Peyer's patch (tissue), 4 donors: ENCODE results near the gene SRRM3. TPM values are rescaled to one million over a fixed set of nuclear protein-coding genes. Genes with fewer than 3 reads are reported as not detected.

ENCODE experiments used
- DNase-seq, 3 donors: peaks; one replicate each; pipeline ENCODE4 v3.0.0-alpha.2; 2017 to 2019
- H3K27ac ChIP-seq, 4 donors: fragments of 200-600 bp; sonication (generic); one replicate each; pipeline ENCODE4 v1.5.1; 2016 to 2019
- H3K27me3 ChIP-seq, 2 donors: fragments of 200-600 bp; sonication (generic); one replicate each; pipeline ENCODE4 v1.5.1; 2019
- H3K36me3 ChIP-seq, 3 donors: fragments of 200-600 bp; sonication (generic); one replicate each; pipeline ENCODE4 v1.5.1; 2016 to 2019
- H3K4me1 ChIP-seq, 4 donors: fragments of 200-600 bp; sonication (generic); one replicate each; pipeline ENCODE4 v1.5.1; 2016 to 2019
- H3K4me3 ChIP-seq, 4 donors: fragments of 200-600 bp; sonication (generic); 1 replicate in 3 of 4; 2 replicates in 1 of 4; pipeline ENCODE4 v1.5.1; 2016 to 2019; ENCODE audit warnings: mild to moderate bottlenecking in 1 of 4
- H3K9me3 ChIP-seq, 4 donors: fragments of 200-600 bp; sonication (generic); one replicate each; pipeline ENCODE4 v1.5.1; 2016 to 2019; ENCODE audit warnings: mild to moderate bottlenecking in 1 of 4
- CTCF ChIP-seq, 6 experiments: fragments of 450-650 bp in 4 of 6; fragments of 200-600 bp in 2 of 6; sonication (generic) in 1 of 6; IDR thresholded peaks; one replicate each; pipeline ENCODE4 v1.5.1; 2017 to 2019; ENCODE audit warnings: antibody characterized with exemption in 6 of 6, mild to moderate bottlenecking in 3 of 6, moderate library complexity in 1 of 6
- POLR2A ChIP-seq, 2 donors: fragments of 450-650 bp; IDR thresholded peaks; one replicate each; pipeline ENCODE4 v1.5.1; 2017; ENCODE audit warnings: antibody characterized with exemption in 2 of 2, mild to moderate bottlenecking in 2 of 2, moderate library complexity in 2 of 2
- total RNA-seq, 4 donors: library from RNA; depleted of rRNA; stranded (reverse); fragments of >200 nt; gene quantifications; one replicate each; pipeline ENCODE4 v1.1.0, GENCODE V29; 2016

Gene SRRM3
- total RNA-seq, 4 donors from 2014 or later, result 0.85 to 7.4 (median 1.2) TPM; not detected in 1

DNA sequence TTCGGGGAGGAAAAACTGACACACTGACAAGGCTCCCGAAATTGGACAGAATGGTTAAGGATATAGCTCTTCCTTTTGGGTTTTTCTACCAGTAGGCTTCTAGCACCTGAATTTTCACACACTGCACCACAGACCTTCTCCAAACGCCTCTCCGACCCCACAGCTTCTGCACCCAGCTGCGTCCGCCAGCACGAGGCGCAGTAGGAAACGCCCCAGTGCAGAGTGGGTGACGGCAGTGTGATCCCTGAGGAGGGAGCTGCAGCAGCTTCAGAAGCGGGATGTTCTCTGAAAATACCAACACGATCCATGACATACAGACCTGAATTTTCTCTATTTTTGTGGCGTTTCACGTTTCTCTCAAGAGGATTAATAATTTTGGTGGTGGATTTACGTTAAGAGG, 126.7 kb downstream of the SRRM3 start:
- Histone ChIP-seq H3K27me3 (no peaks in the 10 kb centered on the region), H3K4me1 (peaks cover 0 to 7% (median 0%) of the 10 kb centered on the region in 4 donors), H3K36me3 (peaks cover 0 to 38% (median 0%) of the 10 kb centered on the region in 3 donors), H3K9me3 (no peaks in the 10 kb centered on the region), H3K27ac (no peak overlapping the region), H3K4me3 (no peak overlapping the region)
- no peak for TF ChIP-seq POLR2A (IDR thresholded peaks at IDR 0.05)
- TF ChIP-seq CTCF (IDR thresholded peaks at IDR 0.05), result no peak
- DNase-seq, result no peak

GRCh38 chr7:76329479-76329878, 127.8 kb downstream of the SRRM3 start:
- Histone ChIP-seq H3K36me3 (peaks cover 0 to 38% (median 0%) of the 10 kb centered on the region in 3 donors), H3K27ac (no peak overlapping the region), H3K4me1 (peaks cover 0 to 18% (median 0%) of the 10 kb centered on the region in 4 donors), H3K4me3 (no peak overlapping the region), H3K27me3 (no peaks in the 10 kb centered on the region), H3K9me3 (no peaks in the 10 kb centered on the region)
- TF ChIP-seq CTCF (IDR thresholded peaks at IDR 0.05) (no peak), POLR2A (IDR thresholded peaks at IDR 0.05) (no peak)
- no peak for DNase-seq

DNA sequence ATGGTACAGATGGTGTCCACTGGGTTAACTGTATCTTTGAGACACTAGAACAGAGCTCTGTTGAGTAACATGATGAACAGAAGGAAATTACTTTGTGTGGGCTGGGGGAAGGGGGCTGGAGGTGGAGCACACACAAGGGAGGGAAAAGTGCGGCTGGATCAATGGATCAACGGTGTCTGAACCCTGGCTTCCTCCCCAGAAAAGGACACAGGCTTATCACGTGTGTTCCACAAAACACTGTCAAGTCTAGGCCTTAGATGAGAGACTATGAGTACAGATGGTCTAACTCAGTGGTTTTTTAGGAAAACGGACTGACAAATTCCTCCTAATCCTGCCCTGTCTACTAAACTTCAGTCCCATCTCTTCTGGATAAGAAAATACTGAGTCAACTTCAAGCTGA, 128.6 kb downstream of the SRRM3 start:
- Histone ChIP-seq H3K4me1 (peaks cover 0 to 19% (median 0%) of the 10 kb centered on the region in 4 donors), H3K27me3 (no peaks in the 10 kb centered on the region), H3K27ac (no peak overlapping the region), H3K36me3 (peaks cover 0 to 33% (median 0%) of the 10 kb centered on the region in 3 donors), H3K4me3 (no peak overlapping the region), H3K9me3 (no peaks in the 10 kb centered on the region)
- TF ChIP-seq CTCF (IDR thresholded peaks at IDR 0.05) (no peak), POLR2A (IDR thresholded peaks at IDR 0.05) (no peak)
- no peak for DNase-seq

GRCh38 chr7:76330673-76331072, 129.0 kb downstream of the SRRM3 start:
- Histone ChIP-seq H3K27me3 (no peaks in the 10 kb centered on the region), H3K27ac (no peak overlapping the region), H3K4me1 (peaks cover 0 to 19% (median 0%) of the 10 kb centered on the region in 4 donors), H3K4me3 (no peak overlapping the region), H3K9me3 (no peaks in the 10 kb centered on the region), H3K36me3 (peaks cover 0 to 33% (median 0%) of the 10 kb centered on the region in 3 donors)
- no peak for DNase-seq
- TF ChIP-seq POLR2A (IDR thresholded peaks at IDR 0.05) (no peak), CTCF (IDR thresholded peaks at IDR 0.05) (no peak)

DNA sequence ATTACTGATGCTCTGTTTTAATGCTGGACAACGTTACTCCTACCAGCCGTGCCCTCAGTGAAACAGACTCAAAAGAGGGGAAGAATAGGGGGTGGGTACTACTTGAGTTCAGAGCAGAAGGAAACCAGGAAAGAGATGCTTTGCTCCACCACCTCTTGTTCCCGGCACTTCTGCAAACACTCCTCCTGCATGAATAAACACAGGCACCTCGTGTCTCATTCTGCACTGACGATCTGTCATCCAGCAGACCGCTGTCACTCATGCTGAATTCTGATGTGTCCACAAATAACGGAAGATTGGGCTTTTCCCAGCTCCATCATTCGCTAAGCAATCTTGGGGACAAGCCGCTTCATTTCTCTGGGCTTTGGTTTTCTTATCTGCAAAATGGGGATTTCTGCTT, 130.4 kb downstream of the SRRM3 start:
- no peak for DNase-seq
- H3K27me3 ChIP-seq, result no peaks in the 10 kb centered on the region
- no peak for TF ChIP-seq CTCF (IDR thresholded peaks at IDR 0.05)
- no peak for TF ChIP-seq POLR2A (IDR thresholded peaks at IDR 0.05)
- H3K27ac ChIP-seq, result no peak overlapping the region
- no peaks in the 10 kb centered on the region for H3K9me3 ChIP-seq
- no peak overlapping the region for H3K4me3 ChIP-seq
- H3K36me3 ChIP-seq, result peaks cover 0 to 21% (median 0%) of the 10 kb centered on the region in 3 donors
- peaks cover 0 to 19% (median 0%) of the 10 kb centered on the region in 4 donors for H3K4me1 ChIP-seq
